GM18498 (cell line): ENCODE results near the gene TM9SF1.
A peak's percentile ranks its signal among the peaks of the same experiment; 100 is the strongest.
"Not testable (repeated sequence)": the region's sequence is repeated elsewhere in the genome, so short reads cannot be mapped to it uniquely, and the experiment has no call there.

Source experiments
- ATAC-seq: cut with Tn5 transposase; IDR thresholded peaks from one replicate; pipeline ENCODE4 v1.9.1; 2021; ENCODE audit warnings: mild to moderate bottlenecking, moderate library complexity; ENCODE audit not compliant: unreplicated experiment

Gene TM9SF1

GRCh38 chr14:24224618-24225071 is 29.4 kb upstream of the TM9SF1 start:
- no peak for ATAC-seq

- ATAC-seq, result not testable (repeated sequence)
Measured at GRCh38 chr14:24222987-24223386, 27.7 kb upstream of the TM9SF1 start.

GRCh38 chr14:24219521-24219920 is 24.3 kb upstream of the TM9SF1 start:
- ATAC-seq, result no peak

GRCh38 chr14:24219080-24219479 is 23.8 kb upstream of the TM9SF1 start:
- no peak for ATAC-seq

GRCh38 chr14:24216876-24217275 is 21.6 kb upstream of the TM9SF1 start:
- ATAC-seq, result not testable (repeated sequence)

- ATAC-seq, result no peak
Measured at GRCh38 chr14:24216345-24216699, 21.1 kb upstream of the TM9SF1 start.

GRCh38 chr14:24215495-24216344 is 20.5 kb upstream of the TM9SF1 start, which contains the start of gene MDP1:
TSS of gene MDP1 (minus strand) at chr14:24216066. CDS start at chr14:24215955, 111 bp downstream.
- ATAC-seq, result peak; percentile 69

- no peak for ATAC-seq
Measured at GRCh38 chr14:24213866-24214662, 18.8 kb upstream of the TM9SF1 start.

- peak; percentile 74 for ATAC-seq
Measured at GRCh38 chr14:24212924-24213865, 18.0 kb upstream of the TM9SF1 start, which contains the start of gene CHMP4A. TSS of gene CHMP4A (minus strand) at chr14:24213488. CDS start at chr14:24213439, 49 bp downstream.

- ATAC-seq, result no peak
Measured at GRCh38 chr14:24211311-24211710, 16.1 kb upstream of the TM9SF1 start.

GRCh38 chr14:24207625-24208024 is 12.4 kb upstream of the TM9SF1 start:
- no peak for ATAC-seq

- ATAC-seq, result no peak
Measured at GRCh38 chr14:24207104-24207551, 11.9 kb upstream of the TM9SF1 start.

- ATAC-seq, result no peak
Measured at GRCh38 chr14:24206260-24207103, 11.2 kb upstream of the TM9SF1 start.

GRCh38 chr14:24204163-24205146 is 9.2 kb upstream of the TM9SF1 start:
- ATAC-seq, result no peak

GRCh38 chr14:24203249-24203886 is 8.1 kb upstream of the TM9SF1 start:
- ATAC-seq, result not testable (repeated sequence)

GRCh38 chr14:24202538-24202937 is 7.3 kb upstream of the TM9SF1 start:
- not testable (repeated sequence) for ATAC-seq

GRCh38 chr14:24198814-24199524 is 3.7 kb upstream of the TM9SF1 start:
- no peak for ATAC-seq
